NCI-H1417 treated with DMSO at 0.1 percent for 48 hours (cell line): ENCODE results near the gene GTF3C5.
"Not testable (repeated sequence)": the region's sequence is repeated elsewhere in the genome, so short reads cannot be mapped to it uniquely, and the experiment has no call there.

ENCODE experiments used
- DNase-seq: peaks from one replicate; lab custom pipeline; 2025; lab: John Stamatoyannopoulos, UW

Gene GTF3C5

GRCh38 chr9:133031130-133031422 is 279 bp downstream of the GTF3C5 start:
- DNase-seq, result no peak

GRCh38 chr9:133031496-133031911 is 707 bp downstream of the GTF3C5 start:
- DNase-seq, result no peak

- DNase-seq, result no peak
Observed at GRCh38 chr9:133032171-133032570, 1.4 kb downstream of the GTF3C5 start.

GRCh38 chr9:133035669-133036068 is 4.9 kb downstream of the GTF3C5 start:
- DNase-seq, result no peak

GRCh38 chr9:133037775-133038515 is 7.1 kb downstream of the GTF3C5 start:
- no peak for DNase-seq

- not testable (repeated sequence) for DNase-seq
Observed at GRCh38 chr9:133040892-133041479, 10.2 kb downstream of the GTF3C5 start.

GRCh38 chr9:133041958-133042357 is 11.2 kb downstream of the GTF3C5 start:
- DNase-seq, result no peak

GRCh38 chr9:133042676-133043075 is 11.9 kb downstream of the GTF3C5 start:
- no peak for DNase-seq

- no peak for DNase-seq
Observed at GRCh38 chr9:133043449-133044035, 12.7 kb downstream of the GTF3C5 start.

GRCh38 chr9:133044125-133044524 is 13.3 kb downstream of the GTF3C5 start:
- no peak for DNase-seq

- no peak for DNase-seq
Observed at GRCh38 chr9:133044661-133045060, 13.9 kb downstream of the GTF3C5 start.

GRCh38 chr9:133045132-133045531 is 14.3 kb downstream of the GTF3C5 start:
- DNase-seq, result no peak

- DNase-seq, result no peak
Observed at GRCh38 chr9:133046196-133046899, 15.6 kb downstream of the GTF3C5 start.

- no peak for DNase-seq
Observed at GRCh38 chr9:133046900-133047295, 16.1 kb downstream of the GTF3C5 start.

GRCh38 chr9:133048595-133048994 is 17.8 kb downstream of the GTF3C5 start:
- no peak for DNase-seq

GRCh38 chr9:133049043-133049442 is 18.2 kb downstream of the GTF3C5 start:
- DNase-seq, result no peak

- DNase-seq, result no peak
Observed at GRCh38 chr9:133050142-133050541, 19.3 kb downstream of the GTF3C5 start.

- peak; percentile 15 for DNase-seq
Observed at GRCh38 chr9:133050781-133051180, 20.0 kb downstream of the GTF3C5 start.

- DNase-seq, result no peak
Observed at GRCh38 chr9:133051281-133051900, 20.6 kb downstream of the GTF3C5 start.

- no peak for DNase-seq
Observed at GRCh38 chr9:133051966-133052539, 21.3 kb downstream of the GTF3C5 start.

GRCh38 chr9:133054194-133054890 is 23.5 kb downstream of the GTF3C5 start:
- DNase-seq, result no peak

- no peak for DNase-seq
Observed at GRCh38 chr9:133054966-133055365, 24.2 kb downstream of the GTF3C5 start.
